Upper lobe of right lung (tissue), 1 donor: ENCODE results near the gene DAB1. TPM values are rescaled to one million over a fixed set of nuclear protein-coding genes. Genes with fewer than 3 reads are reported as not detected.

Experiments used
- ATAC-seq: fragments of 200-7000 bp; cut with Tn5 transposase; one replicate; pipeline ENCODE4 v1.9.1; 2020; ENCODE audit warnings: mild to moderate bottlenecking, moderate library complexity
- DNase-seq: peaks from one replicate; pipeline ENCODE4 v3.0.0-alpha.2; 2020
- H3K27ac ChIP-seq: fragments of 200-600 bp; one replicate; pipeline ENCODE4 v1.8.0; 2022
- H3K27me3 ChIP-seq: fragments of 200-600 bp; one replicate; pipeline ENCODE4 v1.8.0; 2022; ENCODE audit warnings: mild to moderate bottlenecking
- H3K36me3 ChIP-seq: fragments of 200-600 bp; one replicate; pipeline ENCODE4 v1.8.0; 2022
- H3K4me1 ChIP-seq: fragments of 200-600 bp; one replicate; pipeline ENCODE4 v1.8.0; 2022
- H3K4me3 ChIP-seq: fragments of 200-600 bp; one replicate; pipeline ENCODE4 v1.8.0; 2022; ENCODE audit warnings: mild to moderate bottlenecking
- H3K9me3 ChIP-seq: fragments of 200-600 bp; one replicate; pipeline ENCODE4 v1.8.0; 2022
- CTCF ChIP-seq: fragments of 200-600 bp; IDR thresholded peaks from one replicate; pipeline ENCODE4 v1.8.0; 2022; ENCODE audit warnings: antibody characterized with exemption
- intact Hi-C: fragments of 100-400 bp; cut with DNase I; formaldehyde crosslinking; loops from one replicate; pipeline ENCODE4 v1.11.0; 2022
- total RNA-seq: library from RNA; stranded (reverse); fragmentation: NEBNext Ultra II Directional; extraction: Animal tissue kit (Norgen Biotek cat#: 25700); gene quantifications from one replicate; pipeline ENCODE4 v1.2.1, GENCODE V29; 2021
- donor health status: DM: no; HTN: yes; CAD: no; lungs with severe emphysema.

Gene DAB1
- total RNA-seq, 1 donor from 2014 or later: 0.29 TPM

GRCh38 chr1:57381871-57382270, 42.0 kb downstream of the DAB1 start:
- DNase-seq: no peak
- ATAC-seq: no peak
- no peaks in the 10 kb centered on the region for H3K27me3 ChIP-seq
- TF ChIP-seq CTCF: no peak
- H3K36me3 ChIP-seq: no peaks in the 10 kb centered on the region
- no peaks in the 10 kb centered on the region for H3K4me1 ChIP-seq
- intact Hi-C loops: no loop called here
- H3K4me3 ChIP-seq: no peak overlapping the region
- no peak overlapping the region for H3K27ac ChIP-seq
- H3K9me3 ChIP-seq: no peaks in the 10 kb centered on the region

GRCh38 chr1:57381426-57381825, 42.4 kb downstream of the DAB1 start:
- no peak for ATAC-seq
- no peaks in the 10 kb centered on the region for H3K9me3 ChIP-seq
- intact Hi-C loops: no loop called here
- no peak overlapping the region for H3K27ac ChIP-seq
- no peak overlapping the region for H3K4me3 ChIP-seq
- DNase-seq: no peak
- no peaks in the 10 kb centered on the region for H3K4me1 ChIP-seq
- TF ChIP-seq CTCF: no peak
- no peaks in the 10 kb centered on the region for H3K36me3 ChIP-seq
- H3K27me3 ChIP-seq: no peaks in the 10 kb centered on the region

GRCh38 chr1:57380923-57381322, 42.9 kb downstream of the DAB1 start:
- DNase-seq (no peak), ATAC-seq (no peak)
- intact Hi-C loops: no loop called here
- Histone ChIP-seq H3K27me3 (no peaks in the 10 kb centered on the region), H3K9me3 (no peaks in the 10 kb centered on the region), H3K4me3 (no peak overlapping the region), H3K27ac (no peak overlapping the region), H3K4me1 (no peaks in the 10 kb centered on the region), H3K36me3 (no peaks in the 10 kb centered on the region)
- TF ChIP-seq CTCF: no peak

GRCh38 chr1:57378534-57378933, 45.3 kb downstream of the DAB1 start:
- TF ChIP-seq CTCF: no peak
- Histone ChIP-seq H3K4me3 (no peak overlapping the region), H3K36me3 (no peaks in the 10 kb centered on the region), H3K4me1 (no peaks in the 10 kb centered on the region), H3K27me3 (no peaks in the 10 kb centered on the region), H3K27ac (no peak overlapping the region), H3K9me3 (no peaks in the 10 kb centered on the region)
- intact Hi-C loops: no loop called here
- ATAC-seq: no peak
- no peak for DNase-seq

GRCh38 chr1:57377339-57378139, 46.3 kb downstream of the DAB1 start:
- intact Hi-C loops: no loop called here
- TF ChIP-seq CTCF: no peak

More at GRCh38 chr1:57377339-57378139, 46.3 kb downstream of the DAB1 start:
- no peak for ATAC-seq
- Histone ChIP-seq H3K4me3 (no peak overlapping the region), H3K4me1 (no peaks in the 10 kb centered on the region), H3K27me3 (no peaks in the 10 kb centered on the region), H3K27ac (no peak overlapping the region), H3K36me3 (no peaks in the 10 kb centered on the region), H3K9me3 (no peaks in the 10 kb centered on the region)
- DNase-seq: no peak
